GM12878 (cell line): ENCODE data around the gene MAPKAPK2. TPM values are rescaled to one million over a fixed set of nuclear protein-coding genes. Genes with fewer than 3 reads are reported as not detected.

Experiments used
- ASH2L ChIP-seq: fragments of 300-600, 200-600 bp; sonication (generic); IDR thresholded peaks from 2 replicates; pipeline ENCODE4 v1.6.1; 2017; ENCODE audit warnings: low read depth, mild to moderate bottlenecking, borderline replicate concordance
- CREB1 ChIP-seq: IDR thresholded peaks from 2 replicates; pipeline ENCODE4 v1.6.1; 2012; ENCODE audit warnings: low read depth, mild to moderate bottlenecking, inconsistent platforms
- E2F4 ChIP-seq: IDR thresholded peaks from 2 replicates; pipeline ENCODE4 v1.6.1; 2012; ENCODE audit warnings: low read depth, low read length, improper control_type of control experiment
- FOXK2 ChIP-seq: fragments of 450-650 bp; IDR thresholded peaks from 2 replicates; pipeline ENCODE4 v1.6.1; 2017; ENCODE audit warnings: mild to moderate bottlenecking, moderate library complexity
- JUND ChIP-seq: IDR thresholded peaks from 2 replicates; pipeline ENCODE4 v1.6.1; 2012; ENCODE audit warnings: low read depth, mild to moderate bottlenecking, low read length, improper control_type of control experiment, moderate library complexity
- LARP7 ChIP-seq: fragments of 450-650 bp; IDR thresholded peaks from 2 replicates; pipeline ENCODE4 v1.6.1; 2017; ENCODE audit warnings: mild to moderate bottlenecking
- MXI1 ChIP-seq: fragments of 150-350 bp; IDR thresholded peaks from 2 replicates; pipeline ENCODE4 v1.6.1; 2011; ENCODE audit warnings: low read depth, mild to moderate bottlenecking, inconsistent platforms, low read length, improper control_type of control experiment
- NRF1 ChIP-seq: conservative IDR thresholded peaks from 2 replicates; pipeline ENCODE4 v1.6.1; 2011; ENCODE audit warnings: mild to moderate bottlenecking, low read depth, low read length, improper control_type of control experiment
- PBX3 ChIP-seq: IDR thresholded peaks from 2 replicates; pipeline ENCODE4 v1.6.1; 2011; ENCODE audit warnings: mild to moderate bottlenecking, low read depth, low read length, moderate library complexity; ENCODE audit not compliant: insufficient replicate concordance
- RB1 ChIP-seq: fragments of 450-650 bp; formaldehyde crosslinking; IDR thresholded peaks from 2 replicates; pipeline ENCODE4 v1.6.1; 2017; ENCODE audit warnings: mild to moderate bottlenecking, borderline replicate concordance
- SMAD5 ChIP-seq: IDR thresholded peaks from 2 replicates; pipeline ENCODE4 v1.6.1; 2016; ENCODE audit warnings: antibody characterized with exemption, low read depth
- TAF1 ChIP-seq: IDR thresholded peaks from 2 replicates; pipeline ENCODE4 v1.6.1; 2011; ENCODE audit warnings: mild to moderate bottlenecking, low read depth, low read length, borderline replicate concordance
- ZNF384 ChIP-seq: IDR thresholded peaks from 2 replicates; pipeline ENCODE4 v1.6.1; 2012; ENCODE audit warnings: low read depth, mild to moderate bottlenecking, low read length, improper control_type of control experiment, borderline replicate concordance
- polyA plus RNA-seq, 11 experiments: library from polyadenylated mRNA; depleted of rRNA in 4 of 11; unstranded in 6 of 11; stranded (reverse) in 5 of 11; fragments of >200 nt; fragmentation: Nextera tagmentation in 4 of 11; fragmentation: Illumina TruSeq in 1 of 11; extraction: Ambion mirVana in 4 of 11; extraction: Trizol in 1 of 11; gene quantifications; 1 replicate in 1 of 11; 2 replicates in 10 of 11; pipeline versions ENCODE4 v1.2.1 to v1.2.3, GENCODE V29; 2011 to 2016; ENCODE audit warnings: inconsistent platforms in 2 of 11, missing spikeins in 2 of 11, low read depth in 1 of 11
- total RNA-seq, 4 experiments: library from RNA; depleted of rRNA in 3 of 4; stranded (reverse); fragments of >200 nt in 3 of 4; fragmentation: Illumina TruSeq in 1 of 4; extraction: Trizol in 1 of 4; gene quantifications; 2 replicates each; pipeline versions ENCODE4 v1.2.1 to v1.2.3, GENCODE V29; 2013 to 2021
- TF ChIP-seq, protein P1 (sequence below): fragments of 450-650 bp; IDR thresholded peaks from 2 replicates; pipeline ENCODE4 v1.6.1; 2017; ENCODE audit warnings: low read depth, mild to moderate bottlenecking, moderate library complexity
- TF ChIP-seq, protein P2 (sequence below): fragments of 150-350 bp; IDR thresholded peaks from 2 replicates; pipeline ENCODE4 v1.6.1; 2016; ENCODE audit warnings: low read depth, low read length
- TF ChIP-seq, protein P3 (sequence below): fragments of 450-650 bp; IDR thresholded peaks from 2 replicates; pipeline ENCODE4 v1.6.1; 2016; ENCODE audit warnings: mild to moderate bottlenecking
- TF ChIP-seq, protein P4 (sequence below), 3 experiments: IDR thresholded peaks in 2 of 3; conservative IDR thresholded peaks in 1 of 3; 2 replicates each; pipeline ENCODE4 v1.5.1; 2011; ENCODE audit warnings: low read depth in 3 of 3, low read length in 3 of 3, mild to moderate bottlenecking in 3 of 3, control low read depth in 2 of 3, moderate library complexity in 2 of 3, inconsistent platforms in 1 of 3, mixed read lengths in 1 of 3; ENCODE audit not compliant: control insufficient read depth in 2 of 3, insufficient read depth in 1 of 3; ENCODE audit errors: extremely low read depth in 1 of 3

MAPKAPK2 gene
- total and polyA plus RNA-seq, 10 of the 15 experiments (the other 5 are each of a cell fraction or from before 2014, with no cell fraction given): 0.72 to 92.2 (median 49.3) TPM

- TF ChIP-seq, protein P1, sequence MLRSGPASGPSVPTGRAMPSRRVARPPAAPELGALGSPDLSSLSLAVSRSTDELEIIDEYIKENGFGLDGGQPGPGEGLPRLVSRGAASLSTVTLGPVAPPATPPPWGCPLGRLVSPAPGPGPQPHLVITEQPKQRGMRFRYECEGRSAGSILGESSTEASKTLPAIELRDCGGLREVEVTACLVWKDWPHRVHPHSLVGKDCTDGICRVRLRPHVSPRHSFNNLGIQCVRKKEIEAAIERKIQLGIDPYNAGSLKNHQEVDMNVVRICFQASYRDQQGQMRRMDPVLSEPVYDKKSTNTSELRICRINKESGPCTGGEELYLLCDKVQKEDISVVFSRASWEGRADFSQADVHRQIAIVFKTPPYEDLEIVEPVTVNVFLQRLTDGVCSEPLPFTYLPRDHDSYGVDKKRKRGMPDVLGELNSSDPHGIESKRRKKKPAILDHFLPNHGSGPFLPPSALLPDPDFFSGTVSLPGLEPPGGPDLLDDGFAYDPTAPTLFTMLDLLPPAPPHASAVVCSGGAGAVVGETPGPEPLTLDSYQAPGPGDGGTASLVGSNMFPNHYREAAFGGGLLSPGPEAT: peak; percentile 46; the same call in 1 of the 2 replicates
- TF ChIP-seq RB1 (peak; percentile 84; the same call in 1 of the 2 replicates), JUND (no peak), SMAD5 (peak; percentile 73; the same call in 1 of the 2 replicates), NRF1 (no peak), ASH2L (peak; percentile 84; the same call in 1 of the 2 replicates), E2F4 (0 out of 2 replicates have a peak, but pooled peaks have one; percentile 26), CREB1 (peak; percentile 87), MXI1 (peak; percentile 95), ZNF384 (no peak), FOXK2 (no peak), TAF1 (peak; percentile 76), LARP7 (peak; percentile 90; the same call in 1 of the 2 replicates), PBX3 (no peak)
- TF ChIP-seq, protein P2, sequence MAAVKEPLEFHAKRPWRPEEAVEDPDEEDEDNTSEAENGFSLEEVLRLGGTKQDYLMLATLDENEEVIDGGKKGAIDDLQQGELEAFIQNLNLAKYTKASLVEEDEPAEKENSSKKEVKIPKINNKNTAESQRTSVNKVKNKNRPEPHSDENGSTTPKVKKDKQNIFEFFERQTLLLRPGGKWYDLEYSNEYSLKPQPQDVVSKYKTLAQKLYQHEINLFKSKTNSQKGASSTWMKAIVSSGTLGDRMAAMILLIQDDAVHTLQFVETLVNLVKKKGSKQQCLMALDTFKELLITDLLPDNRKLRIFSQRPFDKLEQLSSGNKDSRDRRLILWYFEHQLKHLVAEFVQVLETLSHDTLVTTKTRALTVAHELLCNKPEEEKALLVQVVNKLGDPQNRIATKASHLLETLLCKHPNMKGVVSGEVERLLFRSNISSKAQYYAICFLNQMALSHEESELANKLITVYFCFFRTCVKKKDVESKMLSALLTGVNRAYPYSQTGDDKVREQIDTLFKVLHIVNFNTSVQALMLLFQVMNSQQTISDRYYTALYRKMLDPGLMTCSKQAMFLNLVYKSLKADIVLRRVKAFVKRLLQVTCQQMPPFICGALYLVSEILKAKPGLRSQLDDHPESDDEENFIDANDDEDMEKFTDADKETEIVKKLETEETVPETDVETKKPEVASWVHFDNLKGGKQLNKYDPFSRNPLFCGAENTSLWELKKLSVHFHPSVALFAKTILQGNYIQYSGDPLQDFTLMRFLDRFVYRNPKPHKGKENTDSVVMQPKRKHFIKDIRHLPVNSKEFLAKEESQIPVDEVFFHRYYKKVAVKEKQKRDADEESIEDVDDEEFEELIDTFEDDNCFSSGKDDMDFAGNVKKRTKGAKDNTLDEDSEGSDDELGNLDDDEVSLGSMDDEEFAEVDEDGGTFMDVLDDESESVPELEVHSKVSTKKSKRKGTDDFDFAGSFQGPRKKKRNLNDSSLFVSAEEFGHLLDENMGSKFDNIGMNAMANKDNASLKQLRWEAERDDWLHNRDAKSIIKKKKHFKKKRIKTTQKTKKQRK: no peak
- TF ChIP-seq, protein P3, sequence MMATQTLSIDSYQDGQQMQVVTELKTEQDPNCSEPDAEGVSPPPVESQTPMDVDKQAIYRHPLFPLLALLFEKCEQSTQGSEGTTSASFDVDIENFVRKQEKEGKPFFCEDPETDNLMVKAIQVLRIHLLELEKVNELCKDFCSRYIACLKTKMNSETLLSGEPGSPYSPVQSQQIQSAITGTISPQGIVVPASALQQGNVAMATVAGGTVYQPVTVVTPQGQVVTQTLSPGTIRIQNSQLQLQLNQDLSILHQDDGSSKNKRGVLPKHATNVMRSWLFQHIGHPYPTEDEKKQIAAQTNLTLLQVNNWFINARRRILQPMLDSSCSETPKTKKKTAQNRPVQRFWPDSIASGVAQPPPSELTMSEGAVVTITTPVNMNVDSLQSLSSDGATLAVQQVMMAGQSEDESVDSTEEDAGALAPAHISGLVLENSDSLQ: peak; percentile 28; the same call in 1 of the 2 replicates
- TF ChIP-seq, protein P4, sequence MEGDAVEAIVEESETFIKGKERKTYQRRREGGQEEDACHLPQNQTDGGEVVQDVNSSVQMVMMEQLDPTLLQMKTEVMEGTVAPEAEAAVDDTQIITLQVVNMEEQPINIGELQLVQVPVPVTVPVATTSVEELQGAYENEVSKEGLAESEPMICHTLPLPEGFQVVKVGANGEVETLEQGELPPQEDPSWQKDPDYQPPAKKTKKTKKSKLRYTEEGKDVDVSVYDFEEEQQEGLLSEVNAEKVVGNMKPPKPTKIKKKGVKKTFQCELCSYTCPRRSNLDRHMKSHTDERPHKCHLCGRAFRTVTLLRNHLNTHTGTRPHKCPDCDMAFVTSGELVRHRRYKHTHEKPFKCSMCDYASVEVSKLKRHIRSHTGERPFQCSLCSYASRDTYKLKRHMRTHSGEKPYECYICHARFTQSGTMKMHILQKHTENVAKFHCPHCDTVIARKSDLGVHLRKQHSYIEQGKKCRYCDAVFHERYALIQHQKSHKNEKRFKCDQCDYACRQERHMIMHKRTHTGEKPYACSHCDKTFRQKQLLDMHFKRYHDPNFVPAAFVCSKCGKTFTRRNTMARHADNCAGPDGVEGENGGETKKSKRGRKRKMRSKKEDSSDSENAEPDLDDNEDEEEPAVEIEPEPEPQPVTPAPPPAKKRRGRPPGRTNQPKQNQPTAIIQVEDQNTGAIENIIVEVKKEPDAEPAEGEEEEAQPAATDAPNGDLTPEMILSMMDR (IDR thresholded peaks at IDR 0.05 in 2 of 3, conservative IDR thresholded peaks at IDR 0.05 in 1 of 3; ENCODE audit: control insufficient read depth in 2 of 3, extremely low read depth in 1 of 3, insufficient read depth in 1 of 3, low read depth in 3 of 3, low read length in 3 of 3): 0 out of 6 replicates have a peak, but pooled peaks of 1 of the 3 experiments have one; percentile 5
Measured at GRCh38 chr1:206635080-206635977, 49.4 kb upstream of the MAPKAPK2 start, which contains the start of gene DYRK3 (continued).
